Cardiac muscle cell (in vitro differentiated cells and primary cell): ENCODE measurements around the gene ZNF813. TPM values are rescaled to one million over a fixed set of nuclear protein-coding genes. Genes with fewer than 3 reads are reported as not detected.

Experiments
- DNase-seq, 2 donors: peaks; one replicate each; pipeline versions ENCODE4 v3.0.0 to v3.0.0-alpha.2; 2010 to 2017; ENCODE audit warnings: low read depth in 1 of 2, low spot score in 1 of 2
- H3K27ac ChIP-seq: fragments of 200-600 bp; sonication (generic); 2 replicates; pipeline ENCODE4 v1.5.1; 2016
- H3K27me3 ChIP-seq: fragments of 200-600 bp; sonication (generic); 2 replicates; pipeline ENCODE4 v1.6.0; 2016; ENCODE audit warnings: control low read depth
- H3K36me3 ChIP-seq: fragments of 200-600 bp; sonication (generic); 2 replicates; pipeline ENCODE4 v1.5.1; 2016; ENCODE audit warnings: control low read depth
- H3K4me1 ChIP-seq: fragments of 200-600 bp; sonication (generic); 2 replicates; pipeline ENCODE4 v1.8.1; 2017; ENCODE audit warnings: low read depth, mild to moderate bottlenecking, mixed run types
- H3K4me3 ChIP-seq: fragments of 200-600 bp; sonication (generic); 2 replicates; pipeline ENCODE4 v1.5.1; 2016; ENCODE audit warnings: mild to moderate bottlenecking
- H3K9me3 ChIP-seq: fragments of 200-600 bp; sonication (generic); 2 replicates; pipeline ENCODE4 v1.5.1; 2017; ENCODE audit warnings: low read depth, mild to moderate bottlenecking, control low read depth
- polyA plus RNA-seq: library from polyadenylated mRNA; unstranded; fragments of >200 nt; fragmentation: Nextera tagmentation; extraction: Ambion mirVana; gene quantifications from 2 replicates; pipeline ENCODE4 v1.2.1, GENCODE V29; 2016
- total RNA-seq: library from RNA; depleted of rRNA; stranded (reverse); fragments of >200 nt; gene quantifications from 2 replicates; pipeline ENCODE4 v1.2.3, GENCODE V29; 2016
- TF ChIP-seq, protein P1 (sequence below): IDR thresholded peaks from 2 replicates; pipeline ENCODE4 v1.5.1; 2012; ENCODE audit warnings: low read depth, mild to moderate bottlenecking, low read length

ZNF813 gene
- total and polyA plus RNA-seq, 2 experiments from 2014 or later = 2.7 to 3.5 TPM

DNA sequence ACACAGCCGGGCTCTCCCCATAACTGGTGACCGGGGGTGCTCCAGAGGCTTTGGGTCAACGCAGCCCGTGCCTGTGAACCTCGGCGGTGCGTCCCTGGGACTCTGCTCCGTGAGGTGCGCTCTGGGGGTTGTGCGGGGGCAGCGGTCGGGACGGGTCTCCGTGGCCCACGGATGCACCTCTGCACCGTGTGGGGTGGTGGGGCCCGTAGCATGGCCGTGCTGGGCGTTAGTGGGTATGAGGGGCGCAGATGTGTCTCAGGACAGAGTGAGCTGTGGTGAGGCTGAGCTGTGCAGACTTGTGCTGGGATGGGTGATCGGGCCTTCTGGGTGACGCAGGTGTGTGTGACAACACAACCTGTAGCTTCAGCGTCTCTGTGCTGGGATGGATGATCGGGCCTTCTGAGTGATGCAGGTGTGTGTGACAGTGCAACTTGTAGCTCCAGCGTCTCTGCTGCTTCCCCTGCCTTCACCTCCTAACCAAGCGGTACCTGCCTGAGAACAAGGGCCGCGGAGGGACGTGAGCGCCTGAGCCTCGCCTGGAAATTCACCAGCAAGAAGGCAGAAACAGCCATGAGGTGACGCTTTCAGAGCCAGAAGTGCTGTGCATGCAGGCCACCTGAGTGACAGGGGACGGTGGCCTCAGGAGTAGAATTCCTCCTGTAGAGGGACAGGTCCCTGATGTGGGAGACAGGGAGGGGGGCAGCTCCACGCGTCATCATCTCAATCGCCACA is 71.0 kb downstream of the ZNF813 start:
- DNase-seq = no peak
- Histone ChIP-seq H3K4me3 (peak overlapping the region; percentile 61), H3K36me3 (no peaks in the 10 kb centered on the region), H3K27ac (no peak overlapping the region), H3K27me3 (no peaks in the 10 kb centered on the region), H3K4me1 (no peaks in the 10 kb centered on the region), H3K9me3 (no peaks in the 10 kb centered on the region)
- TF ChIP-seq, protein P1, sequence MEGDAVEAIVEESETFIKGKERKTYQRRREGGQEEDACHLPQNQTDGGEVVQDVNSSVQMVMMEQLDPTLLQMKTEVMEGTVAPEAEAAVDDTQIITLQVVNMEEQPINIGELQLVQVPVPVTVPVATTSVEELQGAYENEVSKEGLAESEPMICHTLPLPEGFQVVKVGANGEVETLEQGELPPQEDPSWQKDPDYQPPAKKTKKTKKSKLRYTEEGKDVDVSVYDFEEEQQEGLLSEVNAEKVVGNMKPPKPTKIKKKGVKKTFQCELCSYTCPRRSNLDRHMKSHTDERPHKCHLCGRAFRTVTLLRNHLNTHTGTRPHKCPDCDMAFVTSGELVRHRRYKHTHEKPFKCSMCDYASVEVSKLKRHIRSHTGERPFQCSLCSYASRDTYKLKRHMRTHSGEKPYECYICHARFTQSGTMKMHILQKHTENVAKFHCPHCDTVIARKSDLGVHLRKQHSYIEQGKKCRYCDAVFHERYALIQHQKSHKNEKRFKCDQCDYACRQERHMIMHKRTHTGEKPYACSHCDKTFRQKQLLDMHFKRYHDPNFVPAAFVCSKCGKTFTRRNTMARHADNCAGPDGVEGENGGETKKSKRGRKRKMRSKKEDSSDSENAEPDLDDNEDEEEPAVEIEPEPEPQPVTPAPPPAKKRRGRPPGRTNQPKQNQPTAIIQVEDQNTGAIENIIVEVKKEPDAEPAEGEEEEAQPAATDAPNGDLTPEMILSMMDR = no peak

DNA sequence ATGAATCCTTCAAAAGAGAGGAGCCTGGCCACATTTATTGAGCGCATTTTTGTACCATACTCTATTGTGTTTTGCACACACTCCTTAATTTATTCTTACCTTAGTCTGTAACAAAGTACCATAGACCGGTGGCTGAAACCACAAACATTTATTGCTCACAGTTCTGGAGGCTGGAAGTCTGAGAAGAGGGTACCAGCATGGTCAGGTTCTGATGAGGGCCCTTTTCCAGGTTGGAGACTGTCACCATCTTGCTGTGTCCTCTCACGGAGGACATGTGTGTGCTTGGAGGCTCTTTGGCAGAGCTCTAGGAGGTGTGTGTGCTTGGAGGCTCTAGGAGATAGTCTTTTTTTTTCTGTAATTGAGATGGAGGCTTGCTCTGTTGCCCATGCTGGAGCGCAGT is 72.6 kb downstream of the ZNF813 start:
- Histone ChIP-seq H3K4me3 (no peak overlapping the region), H3K4me1 (no peaks in the 10 kb centered on the region), H3K36me3 (no peaks in the 10 kb centered on the region), H3K27me3 (no peaks in the 10 kb centered on the region), H3K27ac (no peak overlapping the region), H3K9me3 (no peaks in the 10 kb centered on the region)
- no peak for DNase-seq
- TF ChIP-seq, protein P1 = no peak

DNA sequence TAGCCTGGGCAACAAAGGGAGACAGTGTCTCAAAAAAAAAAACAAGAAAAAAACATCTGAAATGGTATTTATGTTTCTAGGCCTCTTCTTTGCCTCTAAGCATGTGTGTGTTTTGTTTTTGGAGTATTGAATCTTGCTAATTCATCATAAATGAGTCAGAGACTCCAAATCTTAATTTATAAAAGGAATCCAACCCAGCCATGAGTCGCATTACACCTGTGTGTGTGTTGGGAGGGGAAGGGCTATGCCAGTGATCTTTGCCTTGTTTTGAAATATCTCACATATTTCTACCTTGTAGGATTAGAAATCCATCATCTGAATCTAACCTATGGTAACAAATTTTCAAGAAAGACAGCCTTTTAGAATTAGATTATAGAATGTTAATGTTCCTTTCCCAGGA is 74.4 kb downstream of the ZNF813 start:
- no peak for DNase-seq
- TF ChIP-seq, protein P1 = no peak
- no peaks in the 10 kb centered on the region for H3K27me3 ChIP-seq
- no peak overlapping the region for H3K27ac ChIP-seq
- no peaks in the 10 kb centered on the region for H3K36me3 ChIP-seq
- H3K4me1 ChIP-seq = no peaks in the 10 kb centered on the region
- no peak overlapping the region for H3K4me3 ChIP-seq
- H3K9me3 ChIP-seq = no peaks in the 10 kb centered on the region

DNA sequence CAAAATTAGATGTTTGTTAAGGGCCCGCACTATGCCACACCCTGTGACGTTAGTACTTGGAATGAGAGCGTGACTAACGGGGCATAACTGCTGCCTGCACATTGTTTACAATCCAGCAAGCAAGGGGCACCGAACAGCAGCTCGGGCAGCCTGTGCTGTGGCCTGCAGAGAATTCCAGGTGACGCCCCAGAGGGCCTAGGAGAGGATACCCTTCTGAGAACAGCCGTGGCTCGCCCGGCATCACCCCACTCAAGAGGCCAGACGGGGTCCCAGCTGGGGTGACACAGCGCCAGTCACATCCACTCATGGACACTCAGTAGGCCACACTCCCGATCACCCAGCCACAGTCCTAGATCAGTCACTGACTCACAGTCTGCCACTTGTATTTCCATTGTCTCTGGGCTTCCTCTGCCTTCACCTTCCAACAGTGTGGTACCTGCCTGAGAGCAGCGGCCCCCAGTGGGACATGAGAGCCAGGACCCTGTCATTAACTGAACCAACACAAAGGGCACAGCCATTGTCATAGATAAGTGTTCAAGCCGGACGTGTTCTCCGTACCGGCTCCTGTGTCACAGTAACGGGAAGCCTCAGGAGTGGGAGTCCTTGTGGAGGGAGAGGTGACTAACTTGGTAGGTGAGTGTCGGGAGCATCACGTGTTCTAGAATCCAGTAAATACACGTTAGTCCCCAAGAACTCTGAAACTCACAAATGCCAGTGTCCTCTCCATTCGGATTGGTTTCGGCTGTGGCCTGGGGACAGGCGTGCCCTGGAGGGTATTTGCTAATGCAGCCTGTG is 77.9 kb downstream of the ZNF813 start:
- Histone ChIP-seq H3K9me3 (no peaks in the 10 kb centered on the region), H3K27ac (no peak overlapping the region), H3K4me1 (no peaks in the 10 kb centered on the region), H3K27me3 (no peaks in the 10 kb centered on the region), H3K4me3 (no peak overlapping the region), H3K36me3 (no peaks in the 10 kb centered on the region)
- no peak for DNase-seq
- TF ChIP-seq, protein P1 = no peak

Other genes starting within 250 kb of the ZNF813 start
- 47.0 and 62.1 TPM in 2 replicates for gene ZNF677, start 212.9 kb upstream of the ZNF813 start, total RNA-seq
- 49.2 and 68.8 TPM in 2 replicates for gene ZNF677, start 212.9 kb upstream of the ZNF813 start, polyA plus RNA-seq
- gene VN1R2, start 209.4 kb upstream of the ZNF813 start, total RNA-seq = not detected in 2 replicates
- gene VN1R2, start 209.4 kb upstream of the ZNF813 start, polyA plus RNA-seq = 0.21 TPM in 1 of 2 replicates, not detected in the other
- not detected in 2 replicates for gene VN1R4, start 200.0 kb upstream of the ZNF813 start, total RNA-seq
- gene VN1R4, start 200.0 kb upstream of the ZNF813 start, polyA plus RNA-seq = not detected in 2 replicates
- 4.5 TPM in 2 replicates for gene ZNF845, start 134.0 kb upstream of the ZNF813 start, total RNA-seq
- 3.1 and 4.4 TPM in 2 replicates for gene ZNF845, start 134.0 kb upstream of the ZNF813 start, polyA plus RNA-seq
- 3.2 and 7.1 TPM in 2 replicates for gene ZNF525, start 102.0 kb upstream of the ZNF813 start, total RNA-seq
- gene ZNF525, start 102.0 kb upstream of the ZNF813 start, polyA plus RNA-seq = 3.3 and 3.9 TPM in 2 replicates
- gene ZNF765, start 72.6 kb upstream of the ZNF813 start, total RNA-seq = 12.3 and 25.1 TPM in 2 replicates
- 6.4 and 14.1 TPM in 2 replicates for gene ZNF765, start 72.6 kb upstream of the ZNF813 start, polyA plus RNA-seq
- 9.4 and 11.3 TPM in 2 replicates for gene ZNF761, start 35.7 kb upstream of the ZNF813 start, total RNA-seq
- gene ZNF761, start 35.7 kb upstream of the ZNF813 start, polyA plus RNA-seq = 11.7 and 14.3 TPM in 2 replicates
- 11.4 and 22.1 TPM in 2 replicates for gene ZNF331, start 70.4 kb downstream of the ZNF813 start, total RNA-seq
- gene ZNF331, start 70.4 kb downstream of the ZNF813 start, polyA plus RNA-seq = 11.0 and 28.2 TPM in 2 replicates
- gene DPRX, start 164.3 kb downstream of the ZNF813 start, total RNA-seq = not detected in 2 replicates
- gene DPRX, start 164.3 kb downstream of the ZNF813 start, polyA plus RNA-seq = not detected in 2 replicates